RKO (cell line): ENCODE data around the gene CABP2.
"Not testable (repeated sequence)": the region's sequence is repeated elsewhere in the genome, so short reads cannot be mapped to it uniquely, and the experiment has no call there.

Source experiments
- DNase-seq: peaks from one replicate; pipeline ENCODE4 v3.0.0-alpha.2; 2016; ENCODE audit warnings: low spot score

Gene CABP2

DNA sequence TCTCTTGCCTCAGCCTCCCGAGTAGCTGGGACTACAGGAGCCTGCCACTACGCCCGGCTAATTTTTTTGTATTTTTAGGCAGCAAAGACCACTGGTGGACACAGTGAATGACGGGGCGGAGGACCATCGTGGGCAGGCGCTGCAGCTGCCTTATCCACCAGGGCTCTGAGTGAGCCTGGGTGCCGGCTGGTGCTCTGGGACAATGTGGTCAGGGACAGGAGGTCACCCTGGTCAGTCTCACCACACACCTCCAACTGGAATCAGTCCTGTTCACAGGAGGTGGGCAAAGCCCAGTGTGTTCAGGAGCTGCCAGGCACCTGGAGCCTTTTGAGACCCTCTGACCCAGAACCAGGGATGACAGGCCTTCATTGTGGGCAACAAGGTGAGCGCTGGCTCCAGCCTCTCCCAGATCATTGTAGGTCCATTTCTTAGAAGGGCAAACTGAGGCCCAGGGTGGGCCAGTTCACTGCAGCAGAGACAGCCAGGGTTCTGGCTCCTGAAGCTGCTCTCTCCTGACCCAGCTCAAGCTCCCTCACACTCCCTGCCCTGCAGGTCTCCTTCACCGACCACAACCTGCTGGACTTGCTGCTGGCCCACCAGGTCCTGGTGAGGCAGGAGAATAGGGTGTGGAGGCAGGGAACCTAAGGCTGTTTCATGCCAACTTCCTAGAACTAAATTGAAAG, 15.7 kb upstream of the CABP2 start:
- no peak for DNase-seq

DNA sequence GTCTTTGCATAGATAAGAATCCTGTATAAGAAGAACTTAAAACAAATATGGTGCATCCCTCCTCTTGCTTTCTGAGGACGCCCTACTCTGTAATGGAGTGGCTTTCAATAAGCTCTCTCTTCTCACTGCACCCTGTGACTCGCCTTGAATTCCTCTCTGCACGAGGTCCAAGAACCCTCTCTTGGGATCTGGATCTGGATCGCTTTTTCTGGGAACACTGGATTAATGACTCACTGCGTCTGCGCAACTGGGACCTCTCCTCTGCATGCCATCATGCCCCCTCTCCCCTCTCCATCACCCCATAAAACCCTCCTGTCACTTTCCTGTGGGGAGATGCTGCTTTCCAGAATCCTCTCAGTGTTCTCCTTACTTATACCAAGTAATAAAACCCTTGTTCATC, 15.1 kb upstream of the CABP2 start:
- no peak for DNase-seq

DNA sequence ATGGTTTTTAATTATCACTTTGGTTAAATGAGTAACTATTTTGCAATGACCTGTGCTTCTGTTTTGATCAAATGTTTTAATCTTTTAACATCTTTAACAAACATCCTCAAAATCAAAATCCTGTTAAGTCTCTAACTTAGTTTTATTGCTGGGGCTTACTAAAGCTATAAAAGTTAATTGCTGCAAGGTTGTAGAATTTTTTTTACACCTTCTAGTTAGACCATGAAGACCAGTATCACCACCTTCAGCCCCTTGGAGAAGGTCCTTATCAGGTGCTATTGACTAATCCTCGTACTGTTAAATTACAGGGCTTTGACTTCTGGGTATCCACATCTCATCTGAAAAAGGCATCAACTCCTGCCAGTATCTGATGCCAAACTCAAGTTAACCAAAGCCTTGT, 12.3 kb upstream of the CABP2 start:
- DNase-seq = no peak

DNA sequence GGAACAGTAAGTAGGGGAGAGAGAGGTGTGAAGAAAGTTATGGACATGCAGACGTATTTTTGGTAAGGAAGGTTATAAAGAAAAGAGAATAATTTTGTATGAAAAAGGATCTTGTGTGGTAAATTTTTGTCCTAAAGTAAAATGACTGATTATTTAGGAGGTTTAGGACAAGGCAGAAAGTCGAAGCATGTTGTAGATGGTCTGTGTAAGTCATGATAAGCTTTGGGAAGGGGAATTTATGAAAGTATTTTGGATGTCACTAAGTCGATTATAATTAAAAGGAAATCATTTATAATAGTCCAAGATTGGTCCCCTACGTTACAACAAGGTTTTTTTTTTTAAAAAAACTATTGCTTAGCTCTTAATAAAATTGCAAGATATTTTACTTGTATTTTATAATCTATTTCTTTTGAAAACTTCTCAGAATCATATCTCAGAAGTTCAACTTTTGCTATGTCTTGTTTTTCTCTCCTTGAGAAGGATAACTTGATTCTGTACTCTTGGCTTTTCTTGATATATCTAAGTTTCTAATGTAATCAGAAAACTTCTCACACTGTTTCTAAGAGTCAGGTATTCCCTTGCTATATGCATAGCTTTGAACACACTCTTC, 10.9 kb upstream of the CABP2 start:
- no peak for DNase-seq

DNA sequence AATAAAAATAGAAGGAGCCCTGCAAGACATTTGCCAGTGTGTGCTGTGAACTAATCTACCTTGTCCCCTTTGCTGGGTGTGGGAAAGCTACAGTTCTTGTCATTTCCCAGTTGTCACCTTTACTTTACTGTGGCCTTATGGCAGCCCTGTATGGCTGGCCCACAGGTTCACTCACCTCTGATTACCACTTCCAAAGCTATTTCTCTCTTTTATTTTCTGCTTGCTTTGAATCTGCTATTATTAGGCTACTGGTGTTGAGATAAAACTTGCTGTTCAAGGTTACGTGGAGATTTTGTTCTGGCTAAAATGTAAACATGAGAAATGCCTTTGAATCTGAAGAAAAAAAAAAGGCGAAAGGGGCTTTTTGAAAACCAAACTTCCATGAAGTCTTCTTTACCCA, 9.6 kb upstream of the CABP2 start:
- no peak for DNase-seq

DNA sequence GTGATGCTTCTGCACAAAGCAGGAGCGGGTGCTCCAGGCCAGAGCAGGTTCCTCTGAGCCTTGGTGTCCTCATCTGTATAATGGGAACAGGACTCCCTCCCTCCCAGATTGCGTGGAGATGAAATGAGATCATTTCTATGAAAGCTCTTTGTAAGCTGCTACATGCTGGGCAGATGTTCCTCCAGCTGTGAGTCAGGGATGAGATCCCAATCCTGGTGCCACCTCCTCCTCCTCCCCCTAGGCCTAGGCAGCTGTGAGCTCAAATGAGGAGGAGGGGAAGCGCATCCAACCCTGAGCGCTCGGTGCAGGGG, 7.0 kb upstream of the CABP2 start:
- no peak for DNase-seq

DNA sequence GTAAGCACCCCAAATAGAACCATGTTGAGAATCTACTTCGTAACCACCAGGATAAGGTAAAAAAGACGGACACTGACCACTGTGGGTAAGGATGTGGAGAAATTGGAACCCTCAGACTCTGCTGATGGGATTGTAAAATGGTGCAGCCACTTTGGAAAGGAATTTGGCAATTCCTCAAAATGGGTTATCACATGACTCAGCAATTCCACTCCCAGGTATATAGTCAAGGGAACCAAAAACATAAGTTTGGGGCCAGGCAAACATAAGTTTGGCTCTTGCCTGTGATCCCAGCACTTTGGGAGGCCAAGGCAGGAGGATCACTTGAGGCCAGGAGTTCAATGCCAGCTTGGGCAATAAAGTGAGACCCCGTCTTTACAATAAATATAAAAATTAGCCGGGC, 5.1 kb upstream of the CABP2 start:
- DNase-seq = no peak

DNA sequence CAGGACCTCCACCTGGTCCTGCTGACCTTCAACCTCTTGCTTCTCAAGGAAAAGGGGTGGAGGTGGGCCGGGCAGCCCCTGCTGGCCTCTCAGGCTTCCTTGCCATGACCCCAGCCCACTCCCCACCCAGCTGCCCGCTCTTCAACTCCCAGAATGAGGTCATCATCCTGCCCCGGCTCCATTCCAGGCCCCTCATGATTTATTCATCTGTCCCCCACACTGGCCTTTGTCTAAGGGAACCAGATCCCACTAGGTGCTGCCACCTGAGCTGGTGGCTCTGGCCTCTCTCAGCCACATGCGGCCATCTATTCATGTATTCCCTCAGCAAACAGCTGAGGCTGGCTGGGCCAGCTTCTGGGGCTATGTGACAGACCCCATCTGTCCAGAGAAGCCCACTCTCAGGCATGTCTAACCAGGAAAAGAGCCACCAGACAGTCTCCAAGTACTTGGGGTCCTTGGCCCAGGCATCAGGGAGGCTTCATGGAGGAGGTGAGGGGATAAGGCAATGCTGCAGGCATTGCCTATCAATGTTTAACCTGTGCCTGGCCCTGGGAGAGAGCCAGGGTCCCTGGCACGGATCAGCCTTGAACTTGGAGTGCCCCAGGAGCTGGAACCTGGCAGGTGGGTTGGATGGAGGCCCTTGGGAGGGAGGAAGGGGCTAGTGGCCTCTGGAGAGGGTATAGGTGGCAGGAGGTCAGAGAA, 2.2 kb upstream of the CABP2 start:
- no peak for DNase-seq

DNA sequence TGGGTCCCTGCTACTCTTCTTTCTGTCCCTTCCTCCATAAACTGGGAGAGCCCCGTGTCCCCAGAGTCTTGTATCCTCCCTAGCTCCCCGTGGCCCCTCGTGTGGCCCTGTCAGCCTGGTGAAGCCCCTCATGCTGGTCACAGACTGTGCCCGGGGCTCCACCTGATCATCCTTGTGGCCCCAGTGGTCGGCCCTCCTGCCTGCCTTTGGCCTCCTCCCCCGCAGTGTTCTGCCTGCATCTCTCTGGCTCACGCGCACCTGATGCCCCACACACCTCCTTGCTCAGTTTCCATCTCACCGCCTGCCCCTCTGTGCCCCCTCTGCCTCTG, 1.2 kb upstream of the CABP2 start:
- no peak for DNase-seq

DNA sequence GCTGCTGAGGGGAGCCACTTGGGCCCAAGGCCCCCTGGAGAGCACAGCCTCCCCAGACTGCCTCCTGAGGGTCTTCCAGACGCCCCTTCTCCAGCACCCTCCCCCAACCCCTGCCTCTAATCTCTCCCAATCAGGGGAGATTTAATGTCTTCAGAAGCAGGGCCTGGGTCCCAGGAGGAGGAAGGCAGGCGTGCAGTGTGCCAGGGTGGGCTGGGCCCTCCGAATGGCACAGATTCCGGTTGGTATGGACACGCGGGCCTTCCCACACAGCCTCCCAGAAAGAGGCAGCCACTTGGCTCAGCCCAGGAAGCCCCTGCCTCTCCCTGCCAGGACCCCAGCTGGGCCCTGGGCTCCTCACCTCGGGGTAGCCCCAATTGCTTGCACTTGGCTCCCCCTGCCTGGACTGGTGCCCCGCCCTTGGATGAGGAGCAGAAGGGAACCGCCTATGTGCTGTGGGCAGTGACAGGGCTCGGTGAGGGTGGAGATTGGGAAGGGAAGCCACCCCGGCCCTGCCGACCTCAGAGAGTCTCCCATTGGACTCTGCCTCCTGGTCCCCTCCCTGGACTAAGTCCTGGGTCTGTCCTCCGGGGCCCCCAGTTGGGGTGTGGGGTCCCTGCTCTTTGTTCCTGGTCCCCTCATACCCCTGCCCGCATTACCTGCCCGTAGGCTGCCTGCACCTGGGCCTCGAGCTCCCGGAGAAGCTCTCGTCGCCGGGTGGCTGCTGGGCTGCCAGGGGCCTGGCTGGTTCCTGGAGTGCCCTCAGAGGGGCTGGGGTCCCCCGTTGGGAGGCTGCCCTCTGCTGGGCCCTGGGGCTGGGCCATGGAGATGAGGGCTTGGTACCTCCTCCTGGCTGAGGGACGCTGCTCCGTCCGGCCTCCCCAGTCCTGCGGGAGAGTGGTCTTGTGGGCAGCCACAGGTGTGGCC, 572 bp upstream of the CABP2 start:
- no peak for DNase-seq

DNA sequence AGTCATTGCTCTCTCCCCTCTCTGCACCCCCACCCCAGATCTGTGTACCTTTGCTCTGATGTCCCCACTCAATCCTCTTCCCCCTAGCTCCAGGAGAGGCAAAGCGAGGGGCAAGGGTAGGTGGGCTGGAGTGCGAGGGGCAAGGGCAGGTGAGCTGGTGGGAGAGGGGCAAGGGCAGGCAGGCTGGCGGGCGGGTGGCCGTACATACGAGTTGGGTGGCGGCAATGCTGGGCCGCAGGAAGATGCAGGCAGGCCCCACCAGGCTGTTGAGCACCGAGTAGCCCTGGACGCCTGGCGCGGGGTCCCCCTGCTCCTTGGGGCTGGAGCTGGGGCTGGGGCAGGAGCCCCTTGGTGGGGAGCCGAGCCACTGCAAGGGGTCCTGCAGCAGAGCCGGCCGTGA, 908 bp downstream of the CABP2 start:
- DNase-seq = no peak

DNA sequence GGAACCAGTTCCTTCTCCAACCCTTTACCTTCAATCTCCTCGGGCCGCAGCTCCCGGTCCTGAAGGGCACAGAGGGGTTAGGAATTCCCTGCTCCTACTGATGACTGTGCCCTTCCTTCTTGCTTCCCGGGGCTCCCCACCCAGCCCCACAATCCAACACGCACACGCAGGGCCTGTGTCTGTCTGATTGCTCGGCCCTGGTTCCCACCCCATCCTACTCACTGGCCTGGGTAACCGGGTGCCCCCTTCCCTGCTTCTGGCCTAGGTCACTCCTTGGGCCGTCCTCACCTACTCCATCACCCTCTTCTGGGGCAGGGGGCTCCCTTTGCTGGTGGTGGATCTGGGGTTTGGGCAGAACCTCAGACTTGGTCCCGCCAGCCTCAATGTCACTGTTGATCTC, 1.3 kb downstream of the CABP2 start:
- no peak for DNase-seq

DNA sequence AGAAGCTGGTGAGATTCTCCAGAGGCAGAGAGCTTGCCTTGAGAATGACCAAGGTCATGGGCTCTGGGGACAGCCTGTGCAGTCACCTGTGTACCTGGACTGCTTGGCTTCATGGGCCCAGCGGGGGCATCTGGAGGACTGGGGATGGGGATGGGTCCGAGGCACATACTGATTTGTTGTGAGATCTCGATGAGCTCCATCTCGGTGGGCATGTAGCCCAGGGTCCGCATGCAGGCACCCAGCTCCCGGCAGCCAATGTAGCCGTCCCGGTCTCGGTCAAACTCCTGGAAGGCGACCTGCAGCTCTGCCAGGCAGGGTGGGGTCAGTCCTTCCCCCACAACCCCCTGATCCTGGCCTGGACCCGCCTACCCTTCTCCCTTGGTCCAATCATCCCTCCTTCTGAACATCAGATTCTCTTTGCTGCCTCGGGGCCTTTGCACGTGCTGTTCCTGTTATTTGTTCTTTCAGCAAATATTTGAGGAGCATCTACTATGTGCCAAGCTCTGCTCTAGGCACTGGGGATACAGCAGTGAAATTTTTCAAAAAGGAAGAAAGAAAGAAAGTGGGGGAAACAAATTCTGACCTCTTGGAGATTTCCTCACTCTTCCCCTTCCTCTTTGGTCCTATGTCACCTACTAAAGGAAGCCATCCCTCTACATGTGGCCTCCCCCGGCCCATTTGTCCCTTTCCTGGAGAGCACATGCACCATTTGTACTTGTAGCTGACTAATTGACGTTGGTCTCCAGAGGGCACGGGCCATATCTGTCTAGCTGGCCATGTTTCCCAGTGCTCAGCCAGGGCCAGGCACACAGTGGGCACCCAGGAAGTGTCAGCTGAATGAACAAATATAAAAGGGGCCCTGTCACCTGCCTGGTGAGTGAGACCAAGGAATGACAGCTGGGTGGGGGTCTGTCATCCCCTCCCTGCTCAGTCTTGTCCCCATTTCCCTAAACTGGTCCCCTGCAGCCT, 2.1 kb downstream of the CABP2 start:
- no peak for DNase-seq

DNA sequence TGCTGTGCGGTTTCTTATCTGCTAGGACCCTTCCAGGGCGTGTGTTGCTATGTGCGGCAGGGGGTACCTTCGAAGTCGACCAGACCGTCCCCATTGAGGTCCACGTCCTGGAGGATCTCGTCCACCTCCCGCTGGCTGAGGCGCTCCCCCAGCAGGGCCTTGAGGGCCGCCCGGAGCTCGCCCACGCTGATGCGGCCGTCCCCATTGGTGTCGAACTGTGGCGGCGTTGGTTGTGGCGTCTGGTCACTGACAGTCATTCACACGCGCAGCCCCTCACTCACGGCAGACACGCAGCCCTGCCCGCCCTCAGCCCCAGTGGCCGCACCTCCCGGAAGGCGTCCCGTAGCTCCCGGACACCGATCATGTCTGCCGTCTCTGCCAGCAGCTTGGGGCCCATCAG, 3.5 kb downstream of the CABP2 start:
- DNase-seq = no peak

DNA sequence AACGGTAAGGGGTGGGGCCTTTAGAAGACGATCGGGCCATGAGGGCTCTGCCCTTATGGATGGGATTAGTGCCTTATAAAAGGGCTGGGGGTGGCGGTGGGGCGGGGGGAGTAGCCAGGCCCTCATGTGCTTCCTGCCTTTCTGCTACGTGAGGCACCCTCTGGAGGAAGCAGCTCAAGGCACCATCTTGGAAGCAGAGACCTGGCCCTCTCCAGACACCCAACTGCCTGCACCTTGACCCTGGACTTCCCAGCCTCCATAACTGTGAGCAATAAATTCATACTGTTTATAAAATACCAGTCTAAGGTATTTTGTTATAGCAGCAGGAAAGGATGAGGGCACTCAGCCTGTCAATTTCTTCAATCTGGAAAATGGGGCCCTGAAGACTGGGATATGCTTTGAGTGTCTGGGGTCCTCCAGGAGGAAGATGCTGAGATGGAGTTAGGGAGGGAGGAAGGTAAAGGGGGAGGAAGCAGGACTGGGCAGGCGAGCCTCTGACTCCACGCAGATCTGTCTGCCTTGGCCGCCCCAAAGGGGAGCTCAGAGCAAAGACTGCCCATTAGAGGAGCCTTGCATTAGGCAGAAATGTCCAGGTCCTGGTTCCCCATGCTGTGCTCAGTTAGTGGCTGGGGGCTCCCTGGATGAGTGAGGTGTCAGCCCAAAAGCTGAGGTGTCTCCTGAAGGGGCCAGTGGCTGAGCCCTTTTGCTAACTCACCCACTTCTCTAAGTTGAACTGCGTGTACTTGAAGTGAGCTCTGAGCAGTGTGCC, 5.3 kb downstream of the CABP2 start:
- no peak for DNase-seq

DNA sequence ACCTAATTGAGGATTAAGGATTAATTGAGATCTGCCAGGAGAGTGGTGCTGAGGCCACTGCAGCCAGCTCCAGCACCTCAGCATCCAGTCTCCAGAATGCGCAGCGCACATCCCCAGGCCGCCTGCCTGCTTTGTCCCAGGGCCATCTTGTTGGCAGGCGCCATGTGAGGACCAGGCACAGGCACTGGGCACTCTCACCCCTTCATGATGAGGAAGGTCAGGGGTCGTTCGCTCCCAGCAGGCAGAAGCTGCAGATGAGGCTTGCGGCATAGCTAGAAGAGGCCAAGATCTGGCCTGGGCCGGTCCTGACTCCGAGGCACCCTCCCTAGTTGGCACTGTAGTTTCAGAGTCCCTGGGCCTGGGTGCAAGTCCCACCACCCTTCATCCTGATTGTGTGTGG, 6.4 kb downstream of the CABP2 start:
- DNase-seq = no peak

DNA sequence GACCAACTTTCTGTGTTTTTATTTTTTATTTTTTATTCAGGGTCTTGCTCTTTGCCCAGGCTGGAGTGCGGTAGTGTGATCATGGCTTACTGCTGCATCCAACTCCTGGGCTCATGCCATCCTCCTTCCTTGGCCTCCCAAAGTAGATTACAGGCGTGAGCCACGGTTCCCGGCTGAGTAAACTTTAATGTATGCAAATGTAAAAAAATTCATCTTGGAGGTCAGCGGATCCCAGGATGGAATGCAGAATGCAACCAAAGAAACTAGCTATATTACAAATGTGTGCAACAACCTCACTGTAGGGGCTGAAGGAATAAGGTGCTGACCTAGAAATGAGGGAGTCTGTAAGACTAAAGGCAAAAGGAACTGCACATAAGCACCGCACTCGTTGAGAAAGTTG, 9.1 kb downstream of the CABP2 start:
- no peak for DNase-seq

DNA sequence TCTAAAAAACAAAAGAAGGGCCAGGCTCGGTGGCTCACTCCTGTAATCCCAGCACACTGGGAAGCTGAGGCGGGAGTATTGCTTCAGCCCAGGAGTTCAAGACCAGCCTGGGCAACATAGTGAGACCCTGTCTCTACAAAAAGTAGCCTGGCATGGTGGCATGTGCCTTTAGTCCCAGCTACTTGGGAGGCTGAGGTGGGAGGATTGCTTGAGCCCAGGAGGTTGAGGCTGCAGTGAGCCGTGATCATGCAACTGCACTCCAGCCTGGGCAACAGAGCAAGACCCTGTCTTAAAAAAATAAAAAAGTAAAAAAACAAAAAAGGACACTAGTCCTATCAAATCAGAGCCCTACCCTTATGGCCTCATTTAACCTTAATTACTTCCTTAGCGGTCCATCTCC, 11.7 kb downstream of the CABP2 start:
- not testable (repeated sequence) for DNase-seq

DNA sequence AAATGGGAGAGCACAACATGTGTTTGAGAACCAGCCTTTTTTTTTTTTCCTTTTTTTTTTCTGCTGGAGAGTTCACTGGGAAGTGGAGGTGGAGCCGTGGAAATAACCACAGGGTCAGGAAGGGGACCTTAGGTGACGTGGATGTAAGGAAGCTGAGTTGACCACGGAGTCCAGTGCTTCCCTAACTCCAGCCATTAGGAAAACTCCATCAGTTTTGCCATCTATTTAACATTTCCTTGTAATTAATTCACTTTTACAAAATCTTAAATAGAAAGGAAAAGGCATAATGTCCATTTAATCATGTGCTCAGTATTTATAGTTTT, 13.3 kb downstream of the CABP2 start:
- no peak for DNase-seq

DNA sequence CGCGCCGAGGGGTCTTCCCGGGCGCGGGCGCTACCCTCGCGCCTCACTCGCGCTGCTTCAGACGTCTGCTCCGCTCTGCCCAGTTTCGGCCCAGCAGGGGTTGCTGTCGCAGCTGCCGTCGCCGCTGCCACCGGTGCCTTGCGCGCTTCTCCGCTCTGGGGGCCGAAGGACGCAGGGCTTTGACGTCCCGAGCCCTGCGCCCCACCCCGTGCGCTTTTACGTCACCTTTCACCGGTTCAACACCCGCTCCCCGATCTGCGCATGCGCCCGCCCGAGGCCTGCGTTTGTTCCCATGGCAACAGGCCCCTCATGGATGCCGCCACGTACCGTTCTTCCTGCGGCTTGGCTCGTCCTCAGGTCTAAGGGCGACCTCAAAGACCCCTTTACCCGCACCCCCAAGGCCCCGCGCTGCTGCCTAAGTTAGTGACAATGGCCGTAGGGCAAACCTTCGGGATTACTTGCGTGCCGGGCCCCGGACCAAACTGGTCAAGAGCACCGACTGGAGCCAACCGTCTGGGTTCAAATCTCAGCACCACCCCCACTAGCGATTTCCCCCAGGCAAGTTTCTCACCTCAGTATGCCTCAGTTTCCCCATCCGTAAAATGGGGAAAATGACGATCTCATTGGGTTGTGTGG, 14.6 kb downstream of the CABP2 start:
- peak; percentile 95 for DNase-seq
